CD8-positive, alpha-beta memory T cell (primary cell): ENCODE data around the gene EMP2. TPM values are rescaled to one million over a fixed set of nuclear protein-coding genes. Genes with fewer than 3 reads are reported as not detected.

Experiments used
- CTCF ChIA-PET: fragments of 350-600 bp; sonication (Branson Sonifier 250); formaldehyde crosslinking; loops from one replicate; lab custom pipeline; 2021; ENCODE audit warnings: antibody characterized with exemption; lab: Charles Lee
- POLR2A ChIA-PET: fragments of 350-600 bp; sonication (Branson Sonifier 250); formaldehyde crosslinking; loops from one replicate; lab custom pipeline; 2021; ENCODE audit warnings: antibody characterized with exemption; lab: Charles Lee
- DNase-seq, 5 donors: peaks; one replicate each; pipeline versions ENCODE4 v3.0.0 to v3.0.0-alpha.2; 2020 to 2022; ENCODE audit warnings: mixed read lengths in 1 of 5
- H3K27ac ChIP-seq: one replicate; pipeline ENCODE4 v1.7.0; 2013; ENCODE audit warnings: low read depth, mild to moderate bottlenecking, low read length, moderate library complexity
- H3K27me3 ChIP-seq: 2 replicates; pipeline ENCODE4 v1.7.0; 2013; ENCODE audit warnings: low read length, mild to moderate bottlenecking; ENCODE audit not compliant: insufficient read depth, poor library complexity, severe bottlenecking
- H3K36me3 ChIP-seq: 2 replicates; pipeline ENCODE4 v1.7.0; 2013; ENCODE audit warnings: mild to moderate bottlenecking, low read length, moderate library complexity; ENCODE audit not compliant: insufficient read depth
- H3K4me1 ChIP-seq: 2 replicates; pipeline ENCODE4 v1.7.0; 2013; ENCODE audit warnings: mild to moderate bottlenecking, low read length, moderate library complexity; ENCODE audit not compliant: insufficient read depth
- H3K4me3 ChIP-seq: 2 replicates; pipeline ENCODE4 v1.7.0; 2013; ENCODE audit warnings: mild to moderate bottlenecking, low read length
- H3K9me3 ChIP-seq: 2 replicates; pipeline ENCODE4 v1.7.0; 2013; ENCODE audit warnings: mild to moderate bottlenecking, low read length
- H3K27ac Mint-ChIP-seq, 8 donors: one replicate each; pipeline ENCODE4 v1.8.0; 2020 to 2021; ENCODE audit warnings: mixed read lengths in 8 of 8, mild to moderate bottlenecking in 6 of 8, inconsistent platforms in 3 of 8, moderate library complexity in 3 of 8
- H3K27me3 Mint-ChIP-seq, 2 donors: one replicate each; pipeline ENCODE4 v1.8.0; 2020 to 2021; ENCODE audit warnings: mixed read lengths in 2 of 2, mild to moderate bottlenecking in 1 of 2, moderate library complexity in 1 of 2
- H3K36me3 Mint-ChIP-seq, 3 donors: one replicate each; pipeline ENCODE4 v1.8.0; 2020 to 2021; ENCODE audit warnings: mixed read lengths in 3 of 3, inconsistent platforms in 1 of 3, mild to moderate bottlenecking in 1 of 3
- H3K4me1 Mint-ChIP-seq, 3 donors: one replicate each; pipeline ENCODE4 v1.8.0; 2020 to 2021; ENCODE audit warnings: mixed read lengths in 3 of 3, inconsistent platforms in 1 of 3, mild to moderate bottlenecking in 1 of 3
- H3K4me3 Mint-ChIP-seq, 7 donors: one replicate each; pipeline ENCODE4 v1.8.0; 2020 to 2021; ENCODE audit warnings: mixed read lengths in 7 of 7, mild to moderate bottlenecking in 6 of 7, moderate library complexity in 4 of 7, inconsistent platforms in 2 of 7
- H3K9me3 Mint-ChIP-seq, 5 donors: one replicate each; pipeline ENCODE4 v1.8.0; 2020 to 2022; ENCODE audit warnings: mixed read lengths in 5 of 5, mild to moderate bottlenecking in 3 of 5, moderate library complexity in 2 of 5, inconsistent platforms in 1 of 5
- polyA plus RNA-seq: library from polyadenylated mRNA; unstranded; fragments of 300-500 nt; fragmentation: Illumina TruSeq; gene quantifications from one replicate; pipeline ENCODE4 v1.2.3, GENCODE V29; 2021
- total RNA-seq, 2 experiments: library from RNA; stranded (reverse); gene quantifications; one replicate each; pipeline ENCODE4 v1.2.3, GENCODE V29; 2021

The EMP2 gene
- total and polyA plus RNA-seq, 3 experiments from 2014 or later: not detected

DNA sequence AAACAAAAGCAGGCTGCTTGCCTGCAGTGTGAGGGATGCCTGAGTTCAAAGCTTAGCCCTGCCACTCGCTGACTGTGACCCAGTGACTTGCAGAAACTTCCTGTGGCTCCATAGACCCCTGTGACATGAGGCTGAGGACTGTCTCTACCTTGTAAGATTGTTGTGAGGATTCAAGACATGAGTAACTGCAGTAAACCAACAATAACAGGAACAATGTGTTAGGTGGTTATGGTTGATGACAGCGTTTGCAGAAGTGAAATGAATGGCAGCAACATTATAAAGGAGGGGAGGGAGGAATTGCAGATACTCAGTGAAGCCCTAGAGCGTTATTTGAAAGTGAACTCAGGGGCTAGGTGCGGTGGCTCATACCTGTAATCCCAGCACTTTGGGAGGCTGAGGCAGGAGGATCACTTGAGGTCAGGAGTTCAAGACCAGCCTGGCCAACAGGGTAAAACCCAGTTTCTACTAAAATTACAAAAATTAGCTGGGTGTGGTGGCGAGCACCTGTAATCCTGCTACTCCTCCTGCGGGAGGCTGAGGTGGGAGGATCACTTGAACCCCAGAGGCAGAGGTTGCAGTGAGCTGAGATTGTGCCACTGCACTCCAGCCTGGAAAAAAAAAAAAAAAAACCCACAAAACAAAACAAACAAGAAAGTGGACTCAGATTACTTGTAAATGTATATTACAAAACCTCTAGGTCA, 33.5 kb upstream of the EMP2 start:
- DNase-seq: no peak
- Histone ChIP-seq H3K27me3 (no peaks in the 10 kb centered on the region), H3K4me3 (no peak overlapping the region), H3K36me3 (no peaks in the 10 kb centered on the region), H3K27ac (no peak overlapping the region), H3K9me3 (no peaks in the 10 kb centered on the region), H3K4me1 (no peaks in the 10 kb centered on the region)
- ChIA-PET CTCF (no interaction called here), POLR2A (no interaction called here)
- Mint-ChIP-seq H3K4me1 (no peaks in the 10 kb centered on the region), H3K36me3 (no peaks in the 10 kb centered on the region), H3K27ac (peak overlapping the region in 1 of 8 donors; percentile 31), H3K27me3 (peaks cover 1 to 19% of the 10 kb centered on the region in 2 donors), H3K9me3 (no peaks in the 10 kb centered on the region), H3K4me3 (no peak overlapping the region)

DNA sequence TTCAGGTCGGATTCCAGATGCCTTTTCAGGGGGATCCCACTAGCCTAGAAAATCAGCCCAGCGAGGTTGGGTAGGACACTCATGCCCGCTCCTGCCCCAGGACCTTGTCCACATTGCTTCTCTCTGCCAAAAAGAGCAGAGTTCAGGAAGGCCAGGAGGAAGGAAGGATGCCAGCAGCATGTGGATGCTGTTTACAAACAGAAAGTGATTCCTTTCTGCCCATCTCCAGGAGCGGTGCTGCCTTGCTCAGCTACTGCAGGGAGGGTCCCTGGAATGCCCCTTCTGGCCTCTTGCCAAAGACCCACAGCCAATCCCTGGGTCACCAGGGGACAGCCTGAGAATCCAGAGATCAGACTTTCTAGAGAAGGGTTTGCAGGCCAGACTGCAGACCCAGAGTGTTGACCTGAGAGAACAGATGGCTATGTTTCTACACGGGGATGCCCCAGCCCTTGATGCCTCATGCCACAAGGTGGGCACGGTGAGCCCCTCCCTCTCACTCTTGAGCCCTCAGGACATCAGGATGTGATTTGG, 32.3 kb upstream of the EMP2 start:
- Mint-ChIP-seq H3K4me1 (no peaks in the 10 kb centered on the region), H3K4me3 (no peak overlapping the region), H3K9me3 (no peaks in the 10 kb centered on the region), H3K27me3 (peaks cover 0 to 9% of the 10 kb centered on the region in 2 donors), H3K27ac (no peak overlapping the region), H3K36me3 (no peaks in the 10 kb centered on the region)
- DNase-seq: peak in 1 of 5 donors; percentile 12
- Histone ChIP-seq H3K9me3 (no peaks in the 10 kb centered on the region), H3K27me3 (no peaks in the 10 kb centered on the region), H3K36me3 (no peaks in the 10 kb centered on the region), H3K27ac (no peak overlapping the region), H3K4me3 (no peak overlapping the region), H3K4me1 (no peaks in the 10 kb centered on the region)
- CTCF ChIA-PET: no interaction called here
- POLR2A ChIA-PET: no interaction called here

DNA sequence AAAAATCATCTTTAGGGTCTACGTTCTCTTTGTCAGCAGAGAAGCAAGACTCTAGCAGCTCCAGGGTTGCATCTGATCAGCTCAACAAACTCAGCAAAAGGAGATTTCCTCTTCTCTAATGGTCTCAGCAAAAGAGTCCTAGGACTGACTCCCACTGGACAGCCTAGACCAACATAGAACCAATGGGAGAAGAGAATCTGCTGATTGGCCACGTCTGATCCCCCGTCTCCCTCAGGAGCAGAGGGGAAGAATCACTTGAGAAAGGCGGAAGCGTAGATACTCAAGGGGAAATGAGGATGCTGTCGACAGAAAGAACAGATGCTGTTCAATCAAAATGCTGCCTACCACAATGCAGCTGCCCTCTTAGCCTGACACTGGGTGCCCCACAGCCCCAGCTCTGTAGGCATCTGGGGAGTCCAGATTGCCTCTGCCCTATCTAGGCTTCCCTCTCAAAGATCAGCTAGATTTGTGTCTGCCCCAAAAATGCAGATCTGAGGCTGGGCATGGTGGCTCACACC, 31.5 kb upstream of the EMP2 start:
- no peaks in the 10 kb centered on the region for H3K4me1 ChIP-seq
- H3K27ac ChIP-seq: no peak overlapping the region

GRCh38 chr16:10610499-10611184, 30.2 kb upstream of the EMP2 start:
- peaks cover 3 to 17% of the 10 kb centered on the region in 2 donors for H3K27me3 Mint-ChIP-seq
- no peaks in the 10 kb centered on the region for H3K9me3 Mint-ChIP-seq
- H3K4me3 Mint-ChIP-seq: no peak overlapping the region
- Histone ChIP-seq H3K27me3 (no peaks in the 10 kb centered on the region), H3K9me3 (no peaks in the 10 kb centered on the region), H3K4me3 (no peak overlapping the region), H3K4me1 (no peaks in the 10 kb centered on the region), H3K36me3 (no peaks in the 10 kb centered on the region), H3K27ac (no peak overlapping the region)
- ChIA-PET POLR2A (interaction anchor here (0.5 kb wide), 1 partner anchor 36 kb away, joined by 3 read pairs; no protein-coding TSS in a partner anchor), CTCF (no interaction called here)
- no peak for DNase-seq
- H3K4me1 Mint-ChIP-seq: no peaks in the 10 kb centered on the region
- H3K27ac Mint-ChIP-seq: no peak overlapping the region
- no peaks in the 10 kb centered on the region for H3K36me3 Mint-ChIP-seq

More for the DNA sequence above, 31.5 kb upstream of the EMP2 start:
- no peak overlapping the region for H3K4me3 ChIP-seq
- no peaks in the 10 kb centered on the region for H3K4me1 Mint-ChIP-seq
- no peaks in the 10 kb centered on the region for H3K27me3 ChIP-seq
- H3K27me3 Mint-ChIP-seq: peaks cover 3 to 11% of the 10 kb centered on the region in 2 donors
- ChIA-PET POLR2A (no interaction called here), CTCF (no interaction called here)
- no peaks in the 10 kb centered on the region for H3K36me3 ChIP-seq
- DNase-seq: no peak
- H3K27ac Mint-ChIP-seq: no peak overlapping the region
- no peak overlapping the region for H3K4me3 Mint-ChIP-seq
- no peaks in the 10 kb centered on the region for H3K9me3 Mint-ChIP-seq
- no peaks in the 10 kb centered on the region for H3K36me3 Mint-ChIP-seq
- no peaks in the 10 kb centered on the region for H3K9me3 ChIP-seq

GRCh38 chr16:10609402-10609774, 29.0 kb upstream of the EMP2 start:
- H3K4me1 Mint-ChIP-seq: no peaks in the 10 kb centered on the region
- no peak overlapping the region for H3K27ac Mint-ChIP-seq

DNA sequence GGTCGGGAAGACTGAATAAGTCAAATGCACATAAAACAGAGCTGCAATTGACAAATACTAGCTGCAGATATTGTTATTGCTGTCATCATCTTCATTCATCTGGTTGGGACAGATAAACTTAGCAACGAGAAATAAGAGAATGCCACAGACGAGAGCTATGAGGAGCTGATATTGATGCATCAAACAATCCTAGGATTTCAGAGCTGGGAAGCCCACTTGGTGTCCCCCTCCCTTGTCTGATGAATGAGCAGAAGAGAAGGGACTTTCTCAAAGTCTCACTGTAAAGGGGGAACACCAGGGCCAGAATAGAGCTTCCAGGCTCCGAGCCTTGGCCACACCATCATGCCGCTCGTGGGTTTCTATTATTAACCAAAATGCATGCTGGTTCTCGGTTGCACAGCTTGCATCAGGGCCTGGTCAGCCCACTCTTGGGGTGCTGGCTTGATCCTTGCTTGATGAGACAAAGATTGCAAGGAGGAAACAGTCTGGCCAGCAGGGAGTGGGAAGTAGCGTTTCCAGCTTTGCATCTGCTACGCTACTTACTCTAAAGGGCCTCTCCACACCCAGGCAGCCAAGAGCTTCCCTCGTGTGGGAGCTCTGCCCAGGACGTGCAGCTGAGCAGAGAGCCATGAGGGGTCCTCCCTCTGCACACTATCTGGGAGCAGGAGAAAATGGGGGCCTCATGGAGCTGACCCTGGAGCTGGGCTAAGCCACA, 28.4 kb upstream of the EMP2 start:
- no peaks in the 10 kb centered on the region for H3K4me1 Mint-ChIP-seq
- POLR2A ChIA-PET: no interaction called here

More at GRCh38 chr16:10609402-10609774, 29.0 kb upstream of the EMP2 start:
- CTCF ChIA-PET: no interaction called here
- Histone ChIP-seq H3K4me3 (no peak overlapping the region), H3K9me3 (no peaks in the 10 kb centered on the region), H3K27ac (no peak overlapping the region), H3K27me3 (no peaks in the 10 kb centered on the region), H3K36me3 (no peaks in the 10 kb centered on the region), H3K4me1 (no peaks in the 10 kb centered on the region)
- H3K4me3 Mint-ChIP-seq: no peak overlapping the region
- no peaks in the 10 kb centered on the region for H3K36me3 Mint-ChIP-seq
- POLR2A ChIA-PET: no interaction called here
- no peaks in the 10 kb centered on the region for H3K9me3 Mint-ChIP-seq
- H3K27me3 Mint-ChIP-seq: peaks cover 3 to 17% of the 10 kb centered on the region in 2 donors
- no peak for DNase-seq

DNA sequence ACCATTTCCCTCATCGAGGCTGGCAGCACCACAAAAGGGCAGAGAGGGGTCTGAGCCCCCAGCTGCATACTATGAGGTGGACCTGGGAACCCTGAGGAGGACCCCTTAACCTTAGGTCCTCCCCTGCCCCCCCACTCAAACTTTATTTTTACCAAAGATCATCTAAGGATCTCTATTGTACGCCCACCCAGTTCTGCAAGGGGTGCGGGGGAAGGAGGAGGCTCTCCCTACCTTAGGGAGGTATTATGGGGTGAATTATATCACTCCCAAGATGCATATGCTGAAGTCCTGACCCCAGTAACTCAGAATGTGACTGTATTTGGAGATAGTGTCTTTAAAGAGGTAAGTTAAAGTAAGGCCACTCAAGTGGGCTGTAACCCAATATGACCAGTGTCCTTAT, 26.8 kb upstream of the EMP2 start:
- H3K27ac ChIP-seq: no peak overlapping the region
- no peaks in the 10 kb centered on the region for H3K9me3 ChIP-seq
- no peak overlapping the region for H3K4me3 ChIP-seq
- Mint-ChIP-seq H3K36me3 (no peaks in the 10 kb centered on the region), H3K4me3 (no peak overlapping the region), H3K27ac (no peak overlapping the region), H3K27me3 (peaks cover 3 to 29% of the 10 kb centered on the region in 2 donors), H3K9me3 (no peaks in the 10 kb centered on the region), H3K4me1 (no peaks in the 10 kb centered on the region)
- no peaks in the 10 kb centered on the region for H3K4me1 ChIP-seq
- POLR2A ChIA-PET: no interaction called here
- CTCF ChIA-PET: no interaction called here
- no peaks in the 10 kb centered on the region for H3K36me3 ChIP-seq
- no peak for DNase-seq
- no peaks in the 10 kb centered on the region for H3K27me3 ChIP-seq

More for the DNA sequence above, 28.4 kb upstream of the EMP2 start:
- H3K4me3 Mint-ChIP-seq: no peak overlapping the region
- Histone ChIP-seq H3K36me3 (no peaks in the 10 kb centered on the region), H3K9me3 (no peaks in the 10 kb centered on the region), H3K4me3 (no peak overlapping the region), H3K27me3 (no peaks in the 10 kb centered on the region), H3K27ac (no peak overlapping the region), H3K4me1 (no peaks in the 10 kb centered on the region)
- H3K9me3 Mint-ChIP-seq: no peaks in the 10 kb centered on the region
- CTCF ChIA-PET: no interaction called here
- peaks cover 3 to 22% of the 10 kb centered on the region in 2 donors for H3K27me3 Mint-ChIP-seq
- no peaks in the 10 kb centered on the region for H3K36me3 Mint-ChIP-seq
- no peak overlapping the region for H3K27ac Mint-ChIP-seq
- DNase-seq: no peak

GRCh38 chr16:10606607-10607006, 26.2 kb upstream of the EMP2 start:
- no peaks in the 10 kb centered on the region for H3K9me3 Mint-ChIP-seq
- no peak overlapping the region for H3K4me3 Mint-ChIP-seq
- H3K36me3 Mint-ChIP-seq: no peaks in the 10 kb centered on the region
- ChIA-PET POLR2A (no interaction called here), CTCF (no interaction called here)
- H3K9me3 ChIP-seq: no peaks in the 10 kb centered on the region
- no peak for DNase-seq
- no peak overlapping the region for H3K4me3 ChIP-seq
- H3K4me1 ChIP-seq: no peaks in the 10 kb centered on the region
- H3K36me3 ChIP-seq: no peaks in the 10 kb centered on the region
- no peak overlapping the region for H3K27ac Mint-ChIP-seq
- no peak overlapping the region for H3K27ac ChIP-seq
- peaks cover 3 to 31% of the 10 kb centered on the region in 2 donors for H3K27me3 Mint-ChIP-seq
- H3K27me3 ChIP-seq: no peaks in the 10 kb centered on the region
- H3K4me1 Mint-ChIP-seq: no peaks in the 10 kb centered on the region
